GM21529 (cell line): ENCODE results near the gene FAP.

Experiments used
- ATAC-seq: cut with Tn5 transposase; IDR thresholded peaks from one replicate; pipeline ENCODE4 v1.9.1; 2021; ENCODE audit not compliant: unreplicated experiment

The FAP gene

GRCh38 chr2:162188451-162188850 is 54.8 kb downstream of the FAP start:
- ATAC-seq = no peak

DNA sequence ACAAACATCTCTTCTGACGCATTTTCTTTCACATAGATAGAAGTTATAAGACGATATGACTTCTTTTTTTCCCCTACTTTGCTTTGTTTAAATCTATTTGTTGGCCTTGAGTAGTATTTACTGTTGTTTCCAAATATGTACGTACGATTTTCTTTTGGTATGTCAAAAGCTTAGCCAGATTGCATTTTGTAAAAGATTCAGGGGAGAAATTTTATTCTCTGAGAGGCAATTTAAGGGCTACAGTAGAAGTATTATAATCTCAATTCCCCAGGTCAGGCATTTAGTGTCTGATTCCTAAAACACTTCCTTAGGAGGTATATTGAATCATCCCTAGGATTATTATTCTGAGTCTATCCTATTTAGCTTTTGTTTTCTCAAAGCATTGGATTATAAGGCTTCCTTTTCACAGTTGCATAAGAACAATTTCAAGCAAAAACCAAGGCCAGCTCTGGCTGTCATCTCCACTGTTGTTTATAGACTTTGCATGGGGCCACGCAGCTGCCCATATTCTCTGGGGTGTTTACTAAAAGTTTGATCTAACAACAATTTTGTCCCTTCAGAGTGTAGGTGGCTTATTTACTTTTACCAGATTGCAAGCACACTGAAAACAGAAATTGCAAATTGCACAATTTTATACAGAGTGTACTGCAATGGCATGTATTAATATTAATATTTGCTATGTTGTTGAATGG is 57.6 kb downstream of the FAP start:
- no peak for ATAC-seq

GRCh38 chr2:162184821-162185450 is 58.3 kb downstream of the FAP start:
- ATAC-seq = no peak

DNA sequence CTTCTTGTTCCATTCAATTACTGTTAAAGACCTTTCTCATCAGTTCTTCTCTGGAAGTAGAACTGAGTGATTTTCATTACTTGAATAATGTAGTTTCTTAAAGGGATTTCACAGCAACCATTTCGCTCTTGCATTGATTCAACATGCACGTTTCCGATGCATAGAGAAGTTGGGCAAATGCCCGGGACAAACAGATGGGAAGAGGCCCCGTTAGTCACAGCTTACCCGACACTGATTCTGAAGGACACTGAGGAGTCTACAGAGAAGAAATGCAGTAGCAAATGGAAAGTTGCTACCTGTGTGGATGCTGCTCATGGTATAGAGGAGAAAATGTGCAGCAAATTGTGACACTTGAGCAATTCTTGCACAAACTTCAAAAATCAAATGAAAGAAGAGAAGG is 58.9 kb downstream of the FAP start:
- no peak for ATAC-seq

- no peak for ATAC-seq
These were observed 60.9 kb downstream of the FAP start for GRCh38 chr2:162182395-162182794.

DNA sequence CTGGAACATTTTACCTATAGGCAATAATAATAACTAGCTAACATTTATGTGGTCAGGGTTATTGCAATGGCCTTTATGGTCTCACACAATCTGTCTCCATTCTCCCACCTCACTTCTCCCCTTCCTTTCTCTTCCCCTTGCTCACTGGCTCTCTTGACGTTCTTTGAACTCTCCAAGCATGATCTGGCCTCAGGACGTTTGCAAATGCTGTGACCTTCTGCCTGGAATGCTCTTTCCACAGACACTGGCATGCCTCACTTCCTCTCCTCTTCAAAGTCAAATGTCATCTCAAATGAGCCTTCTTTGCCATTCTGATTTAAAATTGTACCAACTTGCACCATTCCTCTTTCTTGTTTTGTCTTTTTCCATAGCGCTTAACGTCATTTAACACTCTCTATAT is 65.9 kb downstream of the FAP start:
- ATAC-seq = no peak

- ATAC-seq = no peak
These were observed 67.5 kb downstream of the FAP start for GRCh38 chr2:162175714-162176113.

GRCh38 chr2:162174746-162175145 is 68.5 kb downstream of the FAP start:
- no peak for ATAC-seq

- ATAC-seq = no peak
These were observed 70.4 kb downstream of the FAP start for GRCh38 chr2:162172802-162173370.

DNA sequence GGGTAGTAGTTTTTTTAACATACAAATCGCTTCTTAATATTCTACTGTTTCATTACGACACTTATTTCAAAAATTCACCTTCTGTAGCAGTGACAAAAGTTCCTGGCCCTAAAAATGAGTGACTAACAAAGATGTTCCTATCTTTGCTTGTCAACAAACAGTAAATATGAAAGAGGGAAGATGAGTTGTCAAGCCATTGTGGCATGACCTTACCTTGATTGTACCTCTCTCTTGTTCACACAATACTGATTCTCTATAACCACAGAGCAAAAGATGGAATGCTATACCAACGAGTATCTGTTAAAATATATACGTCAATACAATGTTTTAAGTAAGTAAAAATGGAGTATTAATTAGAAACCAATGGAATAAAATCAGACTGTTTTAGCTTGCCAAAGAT is 76.5 kb downstream of the FAP start:
- ATAC-seq = no peak

GRCh38 chr2:162166174-162166573 is 77.1 kb downstream of the FAP start:
- ATAC-seq = no peak

DNA sequence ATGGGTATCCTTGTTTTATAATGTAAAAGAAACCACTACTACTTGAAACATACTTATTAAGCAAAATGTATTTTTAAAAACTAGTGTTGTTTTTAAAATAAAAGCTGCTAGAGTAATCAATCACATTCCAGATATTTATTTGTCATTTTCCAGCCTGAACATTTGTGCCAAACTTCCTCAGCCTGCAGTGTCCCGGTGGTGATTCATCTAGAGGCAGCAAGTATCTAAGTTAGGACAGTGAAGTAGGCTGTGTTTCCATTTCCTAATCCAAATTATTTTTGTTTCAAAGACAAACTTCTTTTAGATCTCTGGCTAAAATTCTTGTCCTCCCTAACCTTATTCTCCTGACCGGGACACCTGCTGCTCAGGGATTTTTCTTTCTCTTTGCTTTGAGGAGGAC is 78.4 kb downstream of the FAP start:
- no peak for ATAC-seq

- no peak for ATAC-seq
These were observed 83.8 kb downstream of the FAP start for GRCh38 chr2:162159446-162159845.

GRCh38 chr2:162156149-162156548 is 87.1 kb downstream of the FAP start:
- no peak for ATAC-seq

DNA sequence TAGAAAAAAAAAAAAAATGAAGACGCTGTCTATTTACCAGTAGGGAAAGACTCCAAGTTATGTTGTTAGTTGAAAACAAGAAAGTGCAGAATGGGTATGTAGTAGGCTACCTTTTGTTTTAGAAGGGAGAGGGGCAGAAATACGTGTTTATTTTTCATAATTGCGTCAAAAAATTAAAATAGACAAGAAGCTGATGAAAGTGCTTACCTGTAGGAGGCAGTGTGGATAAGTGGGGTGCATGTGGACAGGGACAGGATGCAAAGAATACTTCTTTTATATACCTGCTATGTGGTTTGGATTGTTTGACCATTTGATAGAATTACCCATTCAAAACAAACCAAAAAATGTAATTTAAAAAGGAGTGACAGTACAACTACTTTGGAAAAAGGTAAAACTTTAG is 88.2 kb downstream of the FAP start:
- no peak for ATAC-seq

- peak; percentile 97 for ATAC-seq
These were observed 89.5 kb downstream of the FAP start for GRCh38 chr2:162153608-162154224.

DNA sequence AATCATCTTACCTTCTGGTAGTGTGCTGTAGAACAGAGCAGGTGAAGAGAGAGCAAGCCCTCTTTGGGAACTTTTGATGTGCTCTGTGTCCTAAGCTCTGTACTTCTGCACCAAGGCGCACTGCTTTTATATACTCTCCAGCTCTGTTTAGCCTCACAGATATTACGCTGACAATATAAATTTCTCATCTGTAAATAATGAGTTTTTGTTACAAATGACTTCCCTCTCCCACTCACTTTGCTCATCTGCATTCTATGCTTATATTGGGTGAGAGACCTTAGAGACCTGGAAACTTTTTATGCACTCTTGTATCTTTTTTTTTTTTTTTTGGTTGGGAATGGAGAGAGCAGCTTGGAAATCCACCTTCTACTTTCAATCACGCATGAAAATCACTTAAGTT is 91.1 kb downstream of the FAP start, which contains the start of gene GCG:
TSS of gene GCG (minus strand) at position 101 of the 400 bp plus-strand sequence. CDS start 3,069 bp downstream, outside the sequence.
- ATAC-seq = no peak

- no peak for ATAC-seq
These were observed 93.3 kb downstream of the FAP start for GRCh38 chr2:162149940-162150339.

GRCh38 chr2:162149466-162149865 is 93.8 kb downstream of the FAP start:
- no peak for ATAC-seq

DNA sequence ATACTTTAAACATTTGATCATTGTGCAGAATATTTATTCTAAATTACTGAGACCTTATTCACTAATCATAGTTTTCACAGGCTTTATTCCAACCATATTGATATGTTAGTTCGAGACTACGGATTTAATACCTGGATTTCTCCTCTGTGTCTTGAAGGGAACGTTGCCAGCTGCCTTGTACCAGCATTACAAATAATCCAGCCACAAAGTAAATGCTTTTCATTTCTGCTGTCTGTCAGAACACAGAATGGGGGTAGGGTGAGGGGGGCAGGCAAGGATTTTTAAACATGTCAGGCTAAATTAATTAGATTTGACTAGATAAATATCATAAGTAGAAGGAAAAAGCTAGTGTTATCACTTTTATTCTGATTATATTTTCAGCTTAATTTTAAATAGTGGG is 94.3 kb downstream of the FAP start:
- no peak for ATAC-seq

GRCh38 chr2:162143969-162144368 is 99.3 kb downstream of the FAP start:
- ATAC-seq = no peak

DNA sequence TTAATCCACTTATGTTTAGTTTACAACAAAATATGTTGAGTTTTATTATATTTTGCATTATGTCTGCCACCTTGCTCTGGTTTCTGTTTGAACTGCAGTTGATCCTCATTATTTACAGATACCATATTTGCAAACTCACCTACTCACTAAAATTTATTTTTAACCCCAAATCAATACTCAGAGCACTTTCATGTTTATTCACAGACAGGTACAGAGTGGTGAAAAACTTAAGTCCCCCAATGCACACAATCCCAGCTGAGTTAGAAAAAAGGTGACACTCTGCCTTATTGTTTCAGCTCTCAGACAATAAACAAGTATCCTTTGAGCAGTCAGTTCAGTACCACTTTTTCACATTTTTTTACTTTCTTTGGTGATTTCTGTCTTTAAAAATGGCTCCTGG is 104.9 kb downstream of the FAP start:
- no peak for ATAC-seq
